K562 (cell line): ENCODE measurements around the gene ALKBH7. TPM values are rescaled to one million over a fixed set of nuclear protein-coding genes. Genes with fewer than 3 reads are reported as not detected.

Source experiments
- ATAC-seq: fragments of 200-7000 bp; cut with Tn5 transposase; 3 replicates; pipeline ENCODE4 v1.9.1; 2020; ENCODE audit warnings: moderate library complexity
- BruUV-seq: library from RNA; stranded (reverse); fragments of 400-500 nt; replicated peaks from 2 replicates; lab custom pipeline; 2021; lab: Mats Ljungman, UMichigan
- CTCF ChIA-PET: fragments of 300-600 bp; formaldehyde crosslinking; extraction: SDS; loops from one replicate; lab custom pipeline; 2021; ENCODE audit warnings: low intra/inter-chr PET ratio; lab: Yijun Ruan, JAX
- POLR2A ChIA-PET: fragments of 300-600, 350-650 bp; sonication (Branson Sonifier 250); formaldehyde crosslinking; extraction: SDS; loops from one replicate; lab custom pipeline; 2021; ENCODE audit warnings: antibody characterized with exemption, inconsistent platforms; lab: Yijun Ruan, JAX
- DNase-seq, 4 experiments: peaks; one replicate each; pipeline versions ENCODE4 v3.0.0 to v3.0.0-alpha.2; 2011 to 2018; ENCODE audit warnings: low spot score in 3 of 4, mixed read lengths in 3 of 4; ENCODE audit errors: extremely low read depth in 1 of 4
- FAIRE-seq: peaks from 2 replicates; lab custom pipeline; 2011; peaks lifted over from hg19 to GRCh38; lab: Jason Lieb, UNC
- H2AFZ ChIP-seq: 2 replicates; pipeline ENCODE4 v1.6.0; 2011; ENCODE audit warnings: low read depth, low read length, control low read depth, inconsistent platforms
- H3K27ac ChIP-seq: fragments of 200-600 bp; 3 replicates; pipeline ENCODE4 v1.8.0; 2011; ENCODE audit warnings: low read depth, mild to moderate bottlenecking, control low read depth, inconsistent platforms, low read length, moderate library complexity, mixed read lengths; ENCODE audit errors: extremely low read depth
- H3K27me3 ChIP-seq, 2 experiments: fragments of 300-600 bp in 1 of 2; 2 replicates in 1 of 2; 3 replicates in 1 of 2; pipeline versions ENCODE4 v1.6.0 to v1.8.0; 2011; ENCODE audit warnings: inconsistent platforms in 2 of 2, low read length in 2 of 2, mild to moderate bottlenecking in 1 of 2, mixed read lengths in 1 of 2, moderate library complexity in 1 of 2; ENCODE audit not compliant: control insufficient read depth in 2 of 2, insufficient read depth in 2 of 2
- H3K36me3 ChIP-seq: fragments of 300-600 bp; 3 replicates; pipeline ENCODE4 v1.8.0; 2011; ENCODE audit warnings: mild to moderate bottlenecking, low read length, inconsistent platforms; ENCODE audit not compliant: control insufficient read depth, insufficient read depth
- H3K4me1 ChIP-seq, 2 experiments: fragments of 200-600 bp in 1 of 2; replicated peaks in 1 of 2; 2 replicates in 1 of 2; 3 replicates in 1 of 2; pipeline versions ENCODE4 v1.5.1 to v1.8.0; 2011; ENCODE audit warnings: inconsistent platforms in 2 of 2, low read length in 2 of 2, mild to moderate bottlenecking in 1 of 2, mixed read lengths in 1 of 2, moderate library complexity in 1 of 2; ENCODE audit not compliant: control insufficient read depth in 2 of 2, insufficient read depth in 2 of 2
- H3K4me2 ChIP-seq: 2 replicates; pipeline ENCODE4 v1.6.1; 2011; ENCODE audit warnings: low read length, control low read depth, inconsistent platforms, mixed read lengths; ENCODE audit not compliant: insufficient read depth
- H3K4me3 ChIP-seq: fragments of 200-600 bp; sonication (generic), shearing (Covaris generic); 2 replicates; pipeline ENCODE4 v1.5.1; 2016; ENCODE audit warnings: control low read depth, inconsistent platforms
- H3K79me2 ChIP-seq: fragments of 200-600 bp; 3 replicates; pipeline ENCODE4 v1.8.0; 2011; ENCODE audit warnings: low read length, inconsistent platforms; ENCODE audit not compliant: control insufficient read depth, insufficient read depth
- H3K9ac ChIP-seq, 2 experiments: 2 replicates each; pipeline versions ENCODE4 v1.6.0 to v1.6.1; 2011; ENCODE audit warnings: low read depth in 2 of 2, low read length in 2 of 2, control low read depth in 1 of 2, inconsistent platforms in 1 of 2, mild to moderate bottlenecking in 1 of 2, mixed read lengths in 1 of 2; ENCODE audit not compliant: insufficient read depth in 1 of 2
- H3K9me1 ChIP-seq: one replicate; pipeline ENCODE4 v1.6.0; 2011; ENCODE audit warnings: inconsistent platforms, mild to moderate bottlenecking, low read length, moderate library complexity; ENCODE audit not compliant: control insufficient read depth, insufficient read depth
- H3K9me3 ChIP-seq: replicated peaks from 2 replicates; pipeline ENCODE4 v1.5.1; 2011; ENCODE audit warnings: low read depth, low read length, inconsistent platforms; ENCODE audit not compliant: control insufficient read depth, insufficient read depth
- H4K20me1 ChIP-seq: replicated peaks from 2 replicates; pipeline ENCODE4 v1.6.1; 2011; ENCODE audit warnings: low read length, inconsistent platforms, mixed read lengths; ENCODE audit not compliant: control insufficient read depth, insufficient read depth
- BRCA1 ChIP-seq, 2 experiments: fragments of 450-650 bp in 1 of 2; sonication (generic) in 1 of 2; formaldehyde crosslinking in 1 of 2; IDR thresholded peaks; 2 replicates each; pipeline versions ENCODE4 v1.5.0 to v1.6.1; 2017 to 2020; ENCODE audit warnings: mild to moderate bottlenecking in 1 of 2, missing genetic modification reagents in 1 of 2
- CHD2 ChIP-seq: IDR thresholded peaks from 2 replicates; pipeline ENCODE4 v1.6.1; 2011; ENCODE audit warnings: low read depth, low read length
- EHMT2 ChIP-seq: fragments of 450-650 bp; IDR thresholded peaks from 2 replicates; pipeline ENCODE4 v1.6.1; 2018; ENCODE audit warnings: antibody characterized with exemption
- EP400 ChIP-seq: fragments of 450-650 bp; IDR thresholded peaks from 2 replicates; pipeline ENCODE4 v1.6.1; 2017; ENCODE audit warnings: antibody characterized with exemption, mild to moderate bottlenecking, moderate library complexity
- HDAC8 ChIP-seq: fragments of 450-650 bp; IDR thresholded peaks from 2 replicates; pipeline ENCODE4 v1.6.1; 2016; ENCODE audit warnings: mild to moderate bottlenecking, missing genetic modification characterization, moderate library complexity, missing compliant biosample characterization
- HNRNPUL1 ChIP-seq: fragments of 200-400 bp; formaldehyde crosslinking; IDR thresholded peaks from 2 replicates; pipeline ENCODE4 v1.6.1; 2017; ENCODE audit warnings: low read length
- IRF9 ChIP-seq: fragments of 450-650 bp; IDR thresholded peaks from 2 replicates; pipeline ENCODE4 v1.6.1; 2016; ENCODE audit warnings: missing biosample characterization, missing genetic modification characterization
- MTA3 ChIP-seq: fragments of 450-650 bp; formaldehyde crosslinking; IDR thresholded peaks from 2 replicates; pipeline ENCODE4 v1.6.1; 2017; ENCODE audit warnings: mild to moderate bottlenecking, borderline replicate concordance
- NFIC ChIP-seq: fragments of 450-650 bp; IDR thresholded peaks from 2 replicates; pipeline ENCODE4 v1.6.1; 2017; ENCODE audit warnings: mild to moderate bottlenecking, inconsistent platforms
- NFRKB ChIP-seq: fragments of 450-650 bp; IDR thresholded peaks from 2 replicates; pipeline ENCODE4 v1.6.1; 2016; ENCODE audit warnings: low read depth
- SMARCB1 ChIP-seq: IDR thresholded peaks from 2 replicates; pipeline ENCODE4 v1.6.1; 2011; ENCODE audit warnings: improper control_type of control experiment, low read depth; ENCODE audit not compliant: insufficient read length
- SNIP1 ChIP-seq: fragments of 450-650 bp; IDR thresholded peaks from 2 replicates; pipeline ENCODE4 v1.7.1; 2017; ENCODE audit warnings: low read depth, mild to moderate bottlenecking
- STAG1 ChIP-seq: sonication (generic); formaldehyde crosslinking; IDR thresholded peaks from 2 replicates; pipeline ENCODE4 v1.5.0; 2020; ENCODE audit warnings: missing genetic modification reagents, borderline replicate concordance
- ZFX ChIP-seq: sonication (generic); formaldehyde crosslinking; IDR thresholded peaks from 2 replicates; pipeline ENCODE4 v1.8.0; 2022; ENCODE audit warnings: mild to moderate bottlenecking, missing genetic modification reagents, moderate library complexity
- ZKSCAN8 ChIP-seq: fragments of 200-800 bp; sonication (Bioruptor generic); IDR thresholded peaks from 2 replicates; pipeline ENCODE4 v1.6.1; 2016; ENCODE audit warnings: missing genetic modification characterization, missing compliant biosample characterization
- ZNF121 ChIP-seq: sonication (generic); formaldehyde crosslinking; conservative IDR thresholded peaks from 2 replicates; pipeline ENCODE4 v1.8.0; 2022; ENCODE audit warnings: missing genetic modification reagents
- ZNF277 ChIP-seq: fragments of 250-450 bp; sonication (Bioruptor Pico); IDR thresholded peaks from 2 replicates; pipeline ENCODE4 v1.8.0; 2022; ENCODE audit warnings: inconsistent platforms, mild to moderate bottlenecking, moderate library complexity, borderline replicate concordance
- ZNF408 ChIP-seq: fragments of 250-450 bp; sonication (Bioruptor Pico); IDR thresholded peaks from 2 replicates; pipeline ENCODE4 v1.4.0; 2020; ENCODE audit warnings: low read depth, mild to moderate bottlenecking, moderate library complexity
- ZNF57 ChIP-seq: fragments of 450-650 bp; formaldehyde crosslinking; IDR thresholded peaks from 2 replicates; pipeline ENCODE4 v1.4.0; 2020; ENCODE audit warnings: mild to moderate bottlenecking, moderate library complexity
- ZNF740 ChIP-seq, 3 experiments: fragments of 200-800 bp in 1 of 3; sonication (Bioruptor generic) in 1 of 3; sonication (generic) in 1 of 3; formaldehyde crosslinking in 1 of 3; IDR thresholded peaks; 2 replicates each; pipeline versions ENCODE4 v1.6.1 to v1.8.0; 2016 to 2022; ENCODE audit warnings: mild to moderate bottlenecking in 2 of 3, missing compliant biosample characterization in 2 of 3, missing genetic modification characterization in 2 of 3, missing genetic modification reagents in 1 of 3
- WGBS: fragments of 100-300 bp; shearing (Covaris generic); methylation state at CpG from one replicate; pipeline ENCODE4 v1.1.6; 2016; ENCODE audit warnings: low coverage, mixed read lengths; ENCODE audit not compliant: insufficient coverage; ENCODE audit errors: missing lambda C conversion rate; 5-methylcytosine and 5-hydroxymethylcytosine counted together
- in situ Hi-C: fragments of 300-500 bp; cut with MboI; formaldehyde crosslinking; loops from 4 replicates; pipeline ENCODE4 v1.15.0; 2018; ENCODE audit warnings: inconsistent platforms, mixed read lengths
- intact Hi-C: fragments of 100-400 bp; cut with micrococcal nuclease; formaldehyde crosslinking; loops from 2 replicates; pipeline ENCODE4 v1.14.2; 2022
- polyA plus RNA-seq, 8 experiments: library from polyadenylated mRNA; depleted of rRNA in 4 of 8; stranded (reverse) in 5 of 8; unstranded in 3 of 8; fragments of >200 nt; fragmentation: Nextera tagmentation in 2 of 8; fragmentation: Illumina TruSeq in 1 of 8; extraction: Ambion mirVana in 2 of 8; extraction: Trizol in 1 of 8; gene quantifications; 2 replicates each; pipeline versions ENCODE4 v1.2.1 to v1.2.3, GENCODE V29; 2011 to 2014; ENCODE audit warnings: inconsistent platforms in 1 of 8, missing spikeins in 1 of 8
- total RNA-seq, 7 experiments: library from RNA; depleted of rRNA in 6 of 7; stranded (reverse); fragments of >200 nt in 6 of 7; fragmentation: Illumina TruSeq in 2 of 7; extraction: Trizol in 2 of 7; gene quantifications; 2 replicates each; pipeline versions ENCODE4 v1.2.1 to v1.2.3, GENCODE V29; 2011 to 2021; ENCODE audit warnings: low replicate concordance in 1 of 7
- TF ChIP-seq, protein P1 (sequence below): sonication (generic); formaldehyde crosslinking; IDR thresholded peaks from 2 replicates; pipeline ENCODE4 v1.8.0; 2022; ENCODE audit warnings: missing genetic modification reagents, mild to moderate bottlenecking, moderate library complexity, borderline replicate concordance

The ALKBH7 gene
- total and polyA plus RNA-seq, 9 of the 15 experiments (the other 6 are each of a cell fraction or from before 2014, with no cell fraction given): 0.69 to 94.8 (median 17.6) TPM

DNA sequence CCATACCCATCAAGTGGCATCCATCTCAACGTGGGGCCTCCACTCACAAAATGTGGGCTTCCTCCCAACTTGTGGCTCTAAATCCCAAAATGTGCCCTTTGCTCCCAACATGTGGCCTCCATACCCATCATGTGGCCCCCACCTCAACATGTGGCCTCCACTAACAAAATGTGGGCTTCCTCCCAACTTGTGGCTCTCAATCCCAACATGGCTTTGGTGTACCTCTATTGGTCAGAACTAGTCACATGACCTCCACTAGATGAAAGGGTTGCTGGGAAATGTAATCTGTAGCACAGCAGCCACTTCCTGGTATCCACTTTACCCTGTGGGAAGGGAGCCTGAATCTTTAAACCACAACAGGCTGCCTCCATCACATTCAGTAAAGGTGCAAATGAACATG lies 29.1 kb upstream of the ALKBH7 start:
- H3K36me3 ChIP-seq: no peaks in the 10 kb centered on the region
- H3K4me2 ChIP-seq: no peak overlapping the region
- no peaks in the 10 kb centered on the region; a peak in 1 of 5 replicates for H3K4me1 ChIP-seq
- intact Hi-C loops (no loop called here), in situ Hi-C loops (no loop called here)
- H2AFZ ChIP-seq: peak overlapping the region; percentile 43
- no peak overlapping the region for H3K27ac ChIP-seq
- no peaks in the 10 kb centered on the region for H3K9me3 ChIP-seq
- H3K9ac ChIP-seq: no peak overlapping the region
- peaks cover 4 to 5% of the 10 kb centered on the region in 2 experiments; a peak in 1 of 5 replicates for H3K27me3 ChIP-seq
- H3K9me1 ChIP-seq: no peaks in the 10 kb centered on the region
- no peak overlapping the region for H3K4me3 ChIP-seq
- ChIA-PET CTCF (no interaction called here), POLR2A (no interaction called here)
- peak; percentile 67 for FAIRE-seq
- DNase-seq: peak; percentile 32 to 52 (median 46)
- BruUV-seq: no TSS peak
- H4K20me1 ChIP-seq: no peaks in the 10 kb centered on the region
- H3K79me2 ChIP-seq: no peaks in the 10 kb centered on the region
- ATAC-seq: peak; percentile 68
- 36% methylated on average over 1 of the region's 1 CpG for WGBS
- no peak for TF ChIP-seq MTA3
- no peak for TF ChIP-seq SNIP1
- no peak for TF ChIP-seq NFIC
- TF ChIP-seq HNRNPUL1: no peak
- no peak for TF ChIP-seq ZNF121 (CRISPR knock-in tag)
- TF ChIP-seq SMARCB1: no peak
- no peak for TF ChIP-seq BRCA1 (IDR thresholded peaks at IDR 0.05)
- TF ChIP-seq BRCA1 (CRISPR knock-in tag; IDR thresholded peaks at IDR 0.05): no peak
- TF ChIP-seq STAG1 (CRISPR knock-in tag): no peak
- TF ChIP-seq EP400: no peak
- no peak for TF ChIP-seq ZNF277 (CRISPR knock-in tag)
- TF ChIP-seq ZNF408: no peak
- TF ChIP-seq ZKSCAN8 (CRISPR knock-in tag): no peak
- TF ChIP-seq CHD2: no peak
- TF ChIP-seq HDAC8 (tag): no peak
- TF ChIP-seq, protein P1, sequence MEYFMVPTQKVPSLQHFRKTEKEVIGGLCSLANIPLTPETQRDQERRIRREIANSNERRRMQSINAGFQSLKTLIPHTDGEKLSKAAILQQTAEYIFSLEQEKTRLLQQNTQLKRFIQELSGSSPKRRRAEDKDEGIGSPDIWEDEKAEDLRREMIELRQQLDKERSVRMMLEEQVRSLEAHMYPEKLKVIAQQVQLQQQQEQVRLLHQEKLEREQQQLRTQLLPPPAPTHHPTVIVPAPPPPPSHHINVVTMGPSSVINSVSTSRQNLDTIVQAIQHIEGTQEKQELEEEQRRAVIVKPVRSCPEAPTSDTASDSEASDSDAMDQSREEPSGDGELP: no peak
- no peak for TF ChIP-seq ZFX
- TF ChIP-seq NFRKB: no peak
- TF ChIP-seq ZNF740 (CRISPR knock-in tag; IDR thresholded peaks at IDR 0.05): no peak
- no peak for TF ChIP-seq ZNF740 (tag; IDR thresholded peaks at IDR 0.05)
- TF ChIP-seq ZNF57 (CRISPR knock-in tag): no peak
- TF ChIP-seq EHMT2: peak; percentile 68; the same call in 1 of the 2 replicates
- TF ChIP-seq IRF9 (tag): no peak
